Activated T-helper 9 cell treated with anti-CD3 and anti-CD28 coated beads, Interleukin-2, amount 50 U/mL, for 16 hours (primary cell): ENCODE data around the gene DENND4B.
A peak's percentile ranks its signal among the peaks of the same experiment; 100 is the strongest.

Experiments used
- DNase-seq: peaks from one replicate; pipeline ENCODE4 v3.0.0-alpha.2; 2020; ENCODE audit warnings: low read depth

Gene DENND4B

DNA sequence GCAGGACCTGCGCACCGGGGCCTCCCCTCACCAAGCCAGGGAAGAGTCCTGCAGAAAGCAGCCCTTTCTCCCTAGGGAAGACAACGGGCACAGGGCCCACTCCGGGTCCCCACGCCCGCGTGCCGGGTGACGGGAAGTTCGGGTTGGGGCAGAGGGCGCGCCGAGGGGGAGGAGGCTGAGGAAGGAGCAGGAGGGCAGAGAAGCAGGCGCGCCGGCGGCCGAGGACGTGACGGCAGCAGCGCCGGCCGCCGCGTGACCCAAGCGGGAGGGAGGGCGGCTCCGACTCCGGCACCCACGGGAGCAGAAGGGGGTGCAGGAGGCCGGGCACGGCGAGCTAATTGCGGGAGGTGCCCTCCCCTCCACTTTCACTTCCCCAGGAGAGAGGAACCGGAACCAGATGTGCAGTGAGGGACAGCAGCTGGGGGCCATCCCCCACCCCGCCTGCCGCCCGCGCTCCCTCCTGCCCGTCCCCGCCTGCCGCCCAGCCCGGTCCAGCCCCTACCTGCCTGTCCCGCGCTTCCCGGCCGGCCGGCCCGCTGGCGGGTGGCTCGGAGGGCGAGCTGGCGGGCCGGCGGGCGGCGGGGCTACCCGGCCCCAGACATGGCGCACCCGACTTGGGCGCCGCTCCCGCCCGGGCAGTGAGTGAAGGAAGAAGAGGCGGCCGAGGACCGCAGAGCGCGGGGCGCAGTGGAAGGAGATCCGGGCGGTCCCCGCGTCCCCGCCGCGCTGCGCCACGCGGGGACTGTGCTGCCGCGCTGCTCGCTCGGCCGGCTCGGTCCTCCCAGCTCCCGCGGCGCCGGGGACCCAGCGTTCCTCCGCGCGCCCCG is 510 bp downstream of the DENND4B start:
- peak; percentile 58 for DNase-seq

DNA sequence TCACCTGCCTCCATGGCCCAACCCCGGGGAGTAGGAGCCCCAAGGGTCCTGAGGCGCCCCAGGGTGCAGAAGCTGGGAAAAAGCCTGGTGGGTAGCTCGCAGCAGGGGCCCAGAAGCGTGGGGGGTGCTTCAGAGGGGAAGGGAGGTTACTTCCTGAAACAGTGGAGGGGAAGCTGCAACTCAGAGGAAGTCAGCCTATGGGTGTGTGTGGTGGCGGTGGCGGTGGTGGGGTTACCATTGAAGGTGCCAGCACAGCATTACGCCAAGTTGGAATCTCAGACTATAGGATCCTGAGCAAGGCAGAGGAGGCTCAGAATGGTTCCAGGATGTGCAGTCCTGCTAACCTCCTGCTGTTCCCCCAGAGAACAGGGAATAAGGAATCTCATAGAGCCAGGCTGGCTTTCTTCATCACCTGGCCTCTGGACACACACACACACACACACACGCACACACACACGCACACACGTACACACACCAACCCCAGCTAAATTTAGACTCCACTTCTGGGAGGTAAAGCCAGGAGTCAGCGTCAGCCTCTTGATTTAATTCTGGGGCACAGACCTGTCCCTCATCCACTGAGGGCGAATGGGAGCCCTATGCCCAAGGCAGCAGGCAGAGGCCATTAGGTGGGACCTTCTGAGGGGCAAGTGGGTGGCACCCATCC is 1.3 kb downstream of the DENND4B start:
- DNase-seq: peak; percentile 58

DNA sequence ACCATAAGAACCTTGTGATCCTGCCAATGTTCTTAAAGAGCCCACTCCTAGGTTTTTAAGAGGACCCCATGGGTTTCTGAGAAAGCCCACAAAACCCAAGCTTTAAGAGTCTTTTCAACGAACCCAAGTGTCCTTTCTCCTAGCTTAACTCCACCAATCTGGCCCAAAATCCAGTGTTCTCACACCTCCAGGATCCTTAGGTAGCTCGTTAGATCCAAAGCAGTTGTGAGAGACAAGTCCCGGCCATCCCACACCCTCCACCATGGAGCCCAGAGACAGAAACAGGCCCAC is 1.7 kb downstream of the DENND4B start:
- DNase-seq: no peak

DNA sequence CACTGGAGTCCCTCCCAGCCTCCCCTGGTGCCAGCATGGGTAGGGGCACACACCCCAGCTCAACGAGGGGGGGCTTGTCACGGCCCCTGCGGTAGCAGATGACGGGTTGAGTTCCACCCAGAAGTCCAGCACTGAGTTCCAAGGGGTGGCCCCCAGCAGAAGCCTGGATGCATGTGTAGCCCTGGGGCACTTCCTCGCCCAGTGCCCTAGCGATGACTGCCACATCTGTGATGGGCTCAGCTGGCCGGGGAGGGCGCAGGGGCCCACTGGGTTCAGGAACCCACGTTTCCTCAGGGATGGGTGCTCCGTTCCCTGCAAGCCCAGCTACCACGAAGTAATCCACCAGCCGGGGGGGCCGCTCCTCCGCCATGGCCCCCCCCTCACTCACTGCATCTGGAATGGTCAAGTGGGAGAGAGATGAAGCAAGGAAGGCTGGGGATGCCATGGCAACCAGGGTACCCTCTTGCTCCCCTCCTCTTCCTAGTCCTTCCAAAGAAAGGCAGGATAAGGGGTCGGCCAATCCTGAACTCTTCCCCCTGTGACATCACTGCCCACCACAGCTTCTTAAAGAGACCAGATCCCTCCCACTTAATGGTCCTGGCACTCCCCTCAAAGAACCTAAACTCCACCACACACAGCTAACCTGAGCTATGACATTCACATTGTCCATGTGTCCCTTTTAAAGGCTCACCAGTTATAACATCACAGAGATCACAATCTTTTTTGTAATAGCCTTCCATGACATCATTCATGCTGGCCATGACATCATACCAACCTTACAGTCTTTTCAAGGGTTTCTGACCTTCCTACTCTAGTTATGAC is 2.3 kb downstream of the DENND4B start:
- no peak for DNase-seq

DNA sequence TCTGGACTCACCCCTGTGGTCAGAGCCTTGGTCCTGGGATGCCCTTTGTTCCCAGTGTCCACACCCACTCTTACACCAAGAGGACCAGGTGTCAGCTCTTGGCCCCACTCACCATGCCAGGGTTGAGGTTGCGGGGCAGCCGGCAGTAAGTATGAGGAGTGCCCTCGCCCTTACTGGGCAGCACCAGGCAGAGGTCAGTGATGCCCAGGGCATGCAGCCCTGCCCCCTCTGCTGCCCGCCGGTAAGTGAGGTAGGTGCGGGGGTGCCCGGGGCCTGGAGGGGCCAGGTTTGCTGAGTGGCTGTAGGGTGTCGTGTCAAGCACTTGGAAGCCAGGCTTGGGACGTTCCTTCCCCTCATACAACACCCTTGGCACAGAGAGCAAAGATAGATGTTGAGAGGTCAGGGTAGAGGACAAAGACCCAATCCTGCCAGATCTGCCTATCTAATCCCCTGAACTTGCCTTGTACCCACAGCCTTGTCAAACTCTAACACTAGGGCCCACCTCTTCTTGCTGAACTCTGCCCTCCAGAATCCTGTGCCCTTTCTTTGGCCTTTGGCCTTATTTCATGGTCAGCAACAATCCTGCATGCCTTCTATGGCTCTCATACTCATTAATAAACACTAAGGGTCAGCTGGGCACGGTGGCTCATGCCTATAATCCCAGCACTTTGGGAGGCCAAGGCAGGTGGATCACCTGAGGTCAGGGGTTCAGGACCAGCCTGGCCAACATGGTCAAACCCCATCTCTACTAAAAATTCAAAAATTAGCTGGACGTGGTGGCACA is 3.6 kb downstream of the DENND4B start:
- no peak for DNase-seq

DNA sequence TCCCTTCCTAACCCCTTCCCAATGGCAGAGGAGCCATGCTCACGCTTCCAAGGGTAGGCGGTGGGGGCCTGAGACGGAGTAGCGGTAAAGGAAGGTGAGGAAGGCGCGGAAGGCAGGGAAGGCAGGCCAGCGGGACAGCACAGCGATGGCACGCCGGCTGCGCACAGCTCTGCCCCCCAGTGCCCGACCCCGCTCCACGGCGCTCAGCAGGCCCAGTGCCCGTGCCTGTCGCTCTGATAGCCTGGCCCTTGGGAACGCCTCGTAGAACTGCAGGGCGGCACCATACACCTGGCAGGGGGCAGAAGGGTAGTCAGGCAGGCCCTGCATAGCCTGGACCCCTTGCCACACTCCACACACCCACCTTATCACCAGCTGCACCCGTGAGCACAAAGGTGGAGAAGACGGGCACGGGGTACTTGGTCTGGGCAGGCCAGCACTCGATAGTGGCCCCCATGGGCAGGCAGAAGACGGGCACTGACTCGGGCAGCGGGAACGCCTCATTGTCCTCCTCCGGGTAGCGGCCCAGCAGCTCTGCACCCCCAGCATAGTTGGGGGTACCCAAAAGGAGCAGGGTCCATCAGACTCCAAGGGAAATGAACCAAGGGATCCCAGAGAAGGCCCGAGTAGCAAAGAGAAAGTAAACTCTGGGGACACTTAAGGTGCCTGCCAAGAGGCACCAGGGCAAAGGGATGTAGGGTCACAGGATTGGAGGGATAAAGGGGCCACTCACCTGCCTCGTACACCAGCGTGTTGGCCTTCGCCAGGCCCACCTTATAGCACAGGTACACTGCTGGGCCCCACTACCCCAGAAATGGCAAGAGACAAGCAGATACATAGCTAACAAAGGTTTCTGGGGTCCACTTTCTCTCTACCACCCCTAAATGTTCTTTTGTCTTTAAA is 4.4 kb downstream of the DENND4B start:
- no peak for DNase-seq

DNA sequence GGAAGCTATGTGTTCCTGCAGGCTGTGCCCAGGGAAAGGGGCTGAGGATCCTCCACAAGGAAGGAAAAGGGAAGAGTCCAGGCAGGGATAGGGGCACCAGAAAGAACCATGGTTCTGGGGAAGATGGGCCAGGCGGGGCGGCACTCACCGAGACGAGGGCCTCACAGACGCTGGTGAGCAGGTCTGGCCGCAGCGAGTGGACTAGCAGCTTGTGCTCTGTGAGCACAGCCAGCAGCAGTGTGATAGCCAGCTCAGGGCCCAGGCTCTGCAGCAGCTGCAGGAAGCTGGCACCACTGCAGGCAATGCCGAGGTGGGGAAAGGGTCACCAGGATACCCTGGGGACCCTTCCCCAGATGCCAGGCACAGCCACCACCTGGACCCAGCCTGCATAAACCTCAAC is 5.8 kb downstream of the DENND4B start:
- no peak for DNase-seq

DNA sequence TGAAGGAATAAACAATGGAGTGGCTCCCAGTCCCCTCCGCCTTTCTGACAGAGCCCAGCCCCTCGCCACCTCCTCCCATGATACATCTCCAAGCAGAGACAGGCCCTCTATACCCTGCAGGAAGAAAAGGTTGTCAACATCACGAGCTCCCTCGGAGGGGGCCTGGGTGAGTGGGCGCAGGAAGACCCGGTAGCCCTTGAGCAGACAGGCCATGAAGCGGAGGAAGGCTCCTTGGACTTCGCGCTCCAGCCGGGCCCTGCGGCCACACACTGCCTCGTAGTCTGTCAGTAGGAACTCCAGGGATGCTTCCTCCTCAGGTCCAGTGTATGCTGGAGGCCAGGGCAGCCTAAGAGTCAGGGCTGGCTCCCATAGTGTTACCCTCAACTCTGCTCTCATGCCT is 7.0 kb downstream of the DENND4B start:
- DNase-seq: no peak

DNA sequence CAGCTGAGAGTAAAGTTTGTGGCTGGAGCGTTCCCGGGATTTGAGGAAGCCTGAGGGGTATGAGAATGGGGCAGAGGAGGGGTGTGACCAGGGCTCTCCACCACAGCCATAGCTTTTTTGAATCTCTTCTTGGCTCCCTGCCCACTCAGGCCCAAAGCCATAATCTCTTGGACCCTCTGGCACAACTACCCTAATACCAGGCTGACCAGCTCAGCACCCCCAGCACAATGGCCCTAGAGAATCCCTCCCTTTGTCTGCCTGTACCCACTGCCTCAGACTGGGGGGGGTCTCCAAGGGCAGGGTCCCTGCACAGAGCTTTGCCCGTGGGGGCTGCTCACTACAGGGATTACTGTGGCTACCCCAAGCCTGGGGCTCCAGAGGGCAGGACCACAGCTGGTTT is 7.5 kb downstream of the DENND4B start:
- DNase-seq: no peak

DNA sequence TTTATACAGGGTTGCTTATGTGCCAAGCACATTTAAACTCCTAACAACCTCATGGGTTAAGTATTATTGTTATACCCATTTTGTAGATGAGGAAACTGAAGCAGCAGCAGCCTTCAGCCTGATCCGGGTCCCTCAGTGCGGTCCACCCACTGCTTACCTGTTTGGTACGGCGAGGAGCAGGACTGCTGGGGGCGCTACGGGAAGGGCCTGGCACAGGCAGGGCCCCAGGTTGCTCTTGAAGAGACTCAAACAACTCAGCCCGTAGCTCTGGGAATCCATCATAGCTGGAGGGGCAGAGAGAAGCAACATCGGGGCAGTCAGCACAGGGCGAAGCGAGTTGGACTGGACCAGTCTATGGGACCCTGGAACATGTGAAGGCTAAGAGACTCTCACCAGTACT is 9.2 kb downstream of the DENND4B start:
- no peak for DNase-seq

DNA sequence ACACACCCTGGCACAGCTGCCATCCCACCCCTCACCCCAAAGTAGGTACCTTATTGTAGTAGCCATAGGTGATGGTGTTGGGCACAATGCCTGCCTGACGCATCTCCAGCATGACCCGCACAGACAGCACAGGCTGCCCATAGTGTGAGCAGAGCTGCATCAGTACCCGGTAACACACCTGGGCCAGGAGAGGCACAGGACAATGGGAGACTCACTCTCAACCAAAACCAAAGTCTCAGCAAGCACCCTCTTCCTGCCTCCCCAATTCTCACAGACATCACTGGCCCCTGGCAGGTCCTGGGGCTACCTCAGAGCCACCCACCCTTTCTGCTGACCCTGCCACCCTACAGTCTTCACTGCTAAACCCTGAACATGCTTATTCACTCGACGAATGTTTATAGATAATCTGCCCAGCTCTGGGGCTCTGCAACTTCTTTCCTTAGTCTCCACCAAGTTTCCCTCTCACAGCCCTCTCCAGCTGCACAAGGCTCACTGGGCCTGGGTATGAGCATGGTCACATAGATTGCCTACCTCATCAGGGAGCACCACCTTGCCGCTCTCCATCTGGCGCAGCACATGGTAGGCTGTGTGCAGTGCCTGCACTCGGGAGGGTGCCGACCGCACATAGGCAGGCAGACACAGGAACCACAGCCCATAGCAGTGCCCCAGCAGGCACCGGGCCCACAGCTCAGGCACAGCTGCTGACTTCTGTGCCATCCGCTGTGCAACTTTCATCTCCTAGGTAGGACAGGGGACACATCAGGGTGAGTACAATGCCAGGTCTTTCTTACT is 10.3 kb downstream of the DENND4B start:
- DNase-seq: no peak

DNA sequence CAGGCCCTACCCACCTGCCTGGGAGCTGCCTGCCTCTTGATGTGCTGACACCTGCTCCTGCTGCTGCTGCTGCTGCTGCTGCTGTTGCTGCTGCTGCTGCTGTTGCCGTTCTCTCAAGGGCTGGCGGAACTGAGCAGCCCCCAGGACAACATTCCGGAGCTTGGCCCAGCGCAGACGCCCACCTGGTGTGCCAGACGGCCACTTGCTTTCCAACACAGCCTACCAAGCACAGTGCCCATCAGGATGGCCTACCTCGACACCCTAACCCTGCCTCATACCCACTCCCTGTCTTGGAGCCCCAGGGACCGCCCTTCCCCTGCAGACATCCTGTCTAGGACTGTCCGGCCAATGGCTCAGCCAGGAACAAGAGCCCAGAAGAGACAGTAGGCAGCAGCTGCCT is 11.8 kb downstream of the DENND4B start:
- DNase-seq: no peak

DNA sequence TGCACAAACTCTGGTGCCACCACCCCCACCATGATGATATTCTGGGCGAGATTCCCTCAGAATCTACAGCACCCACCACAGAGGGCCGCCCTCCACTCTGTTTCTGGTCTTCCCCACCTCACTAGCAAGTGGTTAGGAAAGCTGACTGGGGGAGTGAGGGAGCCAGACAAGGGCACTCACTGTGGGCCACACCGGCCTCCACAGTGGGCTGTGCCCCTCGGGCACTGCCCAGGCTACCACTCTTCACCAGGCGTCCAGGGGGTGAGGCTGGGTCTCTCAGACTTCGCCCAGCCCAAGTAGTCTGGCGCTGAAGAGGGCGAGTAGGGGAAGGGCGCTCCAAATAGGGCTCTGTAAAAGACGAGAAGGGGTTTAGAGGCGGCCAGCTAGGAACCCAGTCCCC is 12.6 kb downstream of the DENND4B start:
- no peak for DNase-seq

DNA sequence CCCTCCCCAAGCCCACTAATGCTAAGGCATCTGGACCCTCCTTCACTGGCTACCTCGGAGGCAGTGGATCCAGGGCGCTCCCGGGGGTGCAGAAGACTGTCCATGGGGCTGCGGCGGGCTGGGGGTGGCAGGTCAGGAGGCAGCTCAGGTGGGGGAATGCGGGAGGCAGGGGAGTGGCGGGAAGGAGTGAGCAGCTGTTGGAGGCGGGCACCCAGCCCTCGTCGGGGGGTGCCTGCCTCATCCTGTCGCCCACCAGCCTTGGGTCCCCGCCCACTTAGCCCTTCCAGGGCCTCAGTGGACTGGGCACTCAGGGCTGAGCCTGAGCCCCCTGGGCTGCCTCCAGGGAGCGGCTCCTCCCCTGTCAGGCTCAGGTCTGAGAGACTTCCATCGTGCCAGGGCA is 13.1 kb downstream of the DENND4B start:
- no peak for DNase-seq

DNA sequence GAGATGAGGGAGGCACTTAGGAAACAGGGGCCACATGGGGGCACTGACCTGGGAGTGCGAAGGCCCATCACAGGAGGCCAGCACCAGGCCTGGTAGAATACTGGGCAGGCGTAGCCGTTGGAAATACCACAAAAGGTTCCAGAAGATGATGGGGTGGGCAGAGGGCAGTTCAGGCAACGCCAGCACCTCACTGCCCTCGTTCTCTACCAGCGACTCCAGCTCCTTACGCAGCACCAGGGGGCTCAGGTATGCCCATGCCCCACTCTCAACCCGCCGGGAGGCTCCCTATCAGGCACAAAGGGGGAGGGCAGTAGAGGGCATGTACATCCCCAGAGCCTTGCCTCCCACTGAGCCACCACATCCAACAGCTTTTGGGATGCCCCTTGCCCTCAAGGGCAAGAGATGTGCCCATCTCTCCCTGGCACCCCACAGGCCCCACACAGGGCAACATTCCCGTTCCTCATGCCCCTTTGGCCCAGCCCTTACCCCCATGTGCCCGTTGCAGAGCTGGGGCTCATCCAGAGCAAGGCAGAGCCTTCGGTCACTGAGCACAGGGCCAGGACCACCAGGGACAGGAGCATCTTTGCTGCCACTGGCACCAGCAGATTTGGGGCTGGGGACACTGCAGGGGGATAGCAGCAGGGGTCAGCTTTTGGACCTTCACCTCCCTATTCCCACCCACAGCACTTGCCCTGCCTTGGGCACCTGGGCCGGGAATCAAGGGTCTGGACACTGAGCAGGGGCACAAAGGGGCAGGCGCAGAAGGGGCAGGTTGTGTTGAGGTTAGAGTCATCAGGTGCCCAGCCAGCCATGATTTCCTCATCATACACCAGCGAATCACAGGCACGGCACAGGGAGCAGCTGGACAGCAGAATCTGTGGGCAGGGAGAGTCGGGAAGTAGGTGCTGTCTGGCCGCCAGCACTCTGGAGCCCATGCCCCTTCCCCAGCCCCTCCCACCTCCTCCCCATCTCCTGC is 14.1 kb downstream of the DENND4B start:
- no peak for DNase-seq

DNA sequence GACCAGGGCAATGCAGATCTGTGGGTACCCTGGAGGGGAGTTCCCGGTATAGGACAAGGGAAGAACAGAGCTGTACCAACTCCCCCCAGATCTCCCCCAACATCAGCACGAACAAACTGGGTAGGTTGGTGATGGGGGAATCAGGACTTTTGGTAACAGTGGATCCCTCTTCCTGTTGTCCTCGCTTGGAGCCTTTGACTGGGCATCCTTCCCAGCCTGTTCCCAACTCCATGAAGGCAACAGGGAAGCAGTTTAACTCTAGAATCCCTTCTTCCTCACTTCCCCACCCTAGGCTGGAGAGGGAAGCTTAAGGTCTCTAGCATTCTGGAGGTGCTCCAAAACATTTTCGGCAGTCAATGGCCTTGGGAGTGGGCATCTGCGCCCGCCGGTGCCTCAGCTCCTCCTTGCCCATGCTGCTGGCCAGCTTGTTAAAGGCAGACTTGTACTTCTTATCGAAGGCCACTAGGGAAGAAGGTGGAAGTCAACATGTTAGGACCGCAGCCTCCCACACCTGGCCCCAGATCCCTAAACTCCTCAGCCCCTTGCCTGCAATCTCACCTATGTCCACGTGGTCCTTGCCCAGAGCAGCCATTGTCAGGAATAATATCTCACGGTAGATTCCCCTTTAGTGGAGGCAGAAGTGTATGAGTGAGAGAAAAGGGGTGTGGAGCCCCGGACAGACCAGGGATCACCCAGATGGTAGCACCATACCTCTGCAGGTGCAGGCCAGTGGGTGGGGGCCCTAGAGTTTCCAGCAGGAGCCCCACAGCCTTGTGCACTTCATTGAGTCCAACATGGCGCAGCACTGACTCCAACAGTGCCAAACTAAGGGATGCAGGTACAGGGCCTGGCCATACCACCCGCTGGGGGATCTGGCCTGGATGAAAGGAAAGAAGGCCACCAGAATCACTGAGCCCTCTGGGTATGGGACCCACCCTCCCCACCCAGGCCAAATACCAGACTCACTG is 16.3 kb downstream of the DENND4B start:
- no peak for DNase-seq

DNA sequence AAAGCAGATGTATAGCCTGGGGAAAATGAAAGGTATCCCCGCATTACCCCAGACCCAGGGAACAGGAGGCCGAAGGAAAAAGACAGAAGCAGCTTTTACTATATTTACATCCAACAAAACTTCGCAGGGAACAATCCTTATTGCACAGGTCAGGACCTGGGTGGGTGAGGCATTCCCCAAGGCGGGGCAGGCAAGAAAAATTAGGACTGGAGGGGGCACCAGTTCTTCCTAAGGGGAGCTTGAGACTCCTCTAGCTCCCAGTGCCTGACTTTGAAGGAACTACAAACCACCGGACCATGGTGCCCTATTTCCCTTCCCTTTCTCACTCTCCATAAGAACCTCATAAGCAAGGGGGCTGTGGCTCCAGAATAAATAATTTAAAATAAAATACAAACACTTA is 17.1 kb downstream of the DENND4B start:
- no peak for DNase-seq

DNA sequence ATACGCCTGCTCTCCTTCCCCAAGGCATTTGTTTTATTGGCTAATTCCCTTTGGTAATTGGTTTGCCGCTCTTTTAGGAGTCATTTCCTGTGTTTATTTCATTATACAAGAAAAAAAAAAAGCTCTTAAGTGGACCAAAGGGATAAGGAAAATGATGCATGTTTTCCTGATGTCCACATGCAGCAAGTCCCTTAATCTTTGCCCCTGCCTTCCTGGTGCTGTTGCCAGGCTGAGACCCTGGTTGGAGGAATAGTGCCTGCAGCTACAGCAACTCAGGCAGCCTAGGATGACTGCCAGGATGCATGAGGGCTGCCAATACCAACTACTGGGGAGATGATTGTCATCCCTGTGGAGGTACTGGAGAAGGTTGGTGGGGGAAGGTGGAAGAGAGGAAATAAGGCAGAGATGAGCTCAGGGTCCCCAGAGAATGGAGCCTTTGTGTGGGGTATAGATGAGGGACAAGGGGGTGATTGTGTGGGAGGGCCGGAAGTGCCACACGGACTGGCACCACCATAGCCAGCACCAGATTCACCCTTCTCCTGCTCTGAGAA is 17.7 kb downstream of the DENND4B start:
- DNase-seq: no peak
